Caco-2 (cell line): ENCODE results near the gene ERFL. TPM values are rescaled to one million over a fixed set of nuclear protein-coding genes. Genes with fewer than 3 reads are reported as not detected.

Source experiments
- BruUV-seq: library from RNA; stranded (reverse); fragments of 400-500 nt; replicated peaks from 2 replicates; lab custom pipeline; 2021; lab: Mats Ljungman, UMichigan
- CTCF ChIA-PET: fragments of 300-600 bp; sonication (Branson Sonifier 250); formaldehyde crosslinking; loops from one replicate; lab custom pipeline; 2022; ENCODE audit warnings: antibody characterized with exemption; lab: Charles Lee
- POLR2A ChIA-PET: fragments of 300-600 bp; sonication (Branson Sonifier 250); formaldehyde crosslinking; loops from one replicate; lab custom pipeline; 2022; ENCODE audit warnings: antibody characterized with exemption; lab: Charles Lee
- DNase-seq, 2 experiments: peaks; one replicate each; pipeline versions ENCODE4 v3.0.0 to v3.0.0-alpha.2; 2020 to 2022
- H3K27me3 ChIP-seq: replicated peaks from 2 replicates; pipeline ENCODE4 v1.6.0; 2011; ENCODE audit warnings: low read length; ENCODE audit not compliant: control insufficient read depth, insufficient read depth
- H3K36me3 ChIP-seq: 2 replicates; pipeline ENCODE4 v1.5.1; 2011; ENCODE audit warnings: low read length; ENCODE audit not compliant: control insufficient read depth, insufficient read depth
- H3K4me1 ChIP-seq: fragments of 250-450 bp; sonication (Bioruptor Pico); 2 replicates; pipeline ENCODE4 v1.5.1; 2020; ENCODE audit warnings: mild to moderate bottlenecking
- H3K4me3 ChIP-seq: 2 replicates; pipeline ENCODE4 v1.5.1; 2011; ENCODE audit warnings: low read depth, mild to moderate bottlenecking, control low read depth, low read length
- H3K9me3 ChIP-seq: fragments of 250-450 bp; sonication (Bioruptor Pico); 2 replicates; pipeline ENCODE4 v1.5.1; 2020; ENCODE audit warnings: mild to moderate bottlenecking, moderate library complexity
- H3K27ac Mint-ChIP-seq: one replicate; pipeline ENCODE4 v1.8.0; 2022; ENCODE audit warnings: mixed read lengths; ENCODE audit not compliant: unreplicated experiment
- H3K27me3 Mint-ChIP-seq: one replicate; pipeline ENCODE4 v1.8.0; 2022; ENCODE audit warnings: mixed read lengths; ENCODE audit not compliant: insufficient read depth, unreplicated experiment
- H3K36me3 Mint-ChIP-seq: one replicate; pipeline ENCODE4 v1.8.0; 2022; ENCODE audit warnings: mild to moderate bottlenecking, mixed read lengths; ENCODE audit not compliant: insufficient read depth, unreplicated experiment
- H3K4me1 Mint-ChIP-seq: one replicate; pipeline ENCODE4 v1.8.0; 2022; ENCODE audit warnings: low read depth, mixed read lengths; ENCODE audit not compliant: unreplicated experiment
- H3K4me3 Mint-ChIP-seq: one replicate; pipeline ENCODE4 v1.8.0; 2022; ENCODE audit warnings: mild to moderate bottlenecking, moderate library complexity, mixed read lengths; ENCODE audit not compliant: unreplicated experiment
- H3K9me3 Mint-ChIP-seq: one replicate; pipeline ENCODE4 v1.8.0; 2022; ENCODE audit warnings: mixed read lengths; ENCODE audit not compliant: unreplicated experiment
- intact Hi-C: fragments of 100-400 bp; cut with micrococcal nuclease; formaldehyde crosslinking; loops from one replicate; pipeline ENCODE4 v1.10.0; 2022; ENCODE audit not compliant: unreplicated experiment
- total RNA-seq: library from RNA; stranded (reverse); gene quantifications from 2 replicates; pipeline ENCODE4 v1.2.3, GENCODE V29; 2022
- TF ChIP-seq, protein P1 (sequence below), 2 experiments: fragments of 200-600 bp in 1 of 2; IDR thresholded peaks; 1 replicate in 1 of 2; 2 replicates in 1 of 2; pipeline versions ENCODE4 v1.5.1 to v1.8.0; 2011 to 2022; ENCODE audit warnings: antibody characterized with exemption in 1 of 2, control low read depth in 1 of 2, inconsistent platforms in 1 of 2, low read depth in 1 of 2, low read length in 1 of 2, mild to moderate bottlenecking in 1 of 2, moderate library complexity in 1 of 2; ENCODE audit not compliant: insufficient read depth in 1 of 2, severe bottlenecking in 1 of 2, unreplicated experiment in 1 of 2

ERFL gene
- total RNA-seq, 1 experiment from 2014 or later, result 0.23 TPM

DNA sequence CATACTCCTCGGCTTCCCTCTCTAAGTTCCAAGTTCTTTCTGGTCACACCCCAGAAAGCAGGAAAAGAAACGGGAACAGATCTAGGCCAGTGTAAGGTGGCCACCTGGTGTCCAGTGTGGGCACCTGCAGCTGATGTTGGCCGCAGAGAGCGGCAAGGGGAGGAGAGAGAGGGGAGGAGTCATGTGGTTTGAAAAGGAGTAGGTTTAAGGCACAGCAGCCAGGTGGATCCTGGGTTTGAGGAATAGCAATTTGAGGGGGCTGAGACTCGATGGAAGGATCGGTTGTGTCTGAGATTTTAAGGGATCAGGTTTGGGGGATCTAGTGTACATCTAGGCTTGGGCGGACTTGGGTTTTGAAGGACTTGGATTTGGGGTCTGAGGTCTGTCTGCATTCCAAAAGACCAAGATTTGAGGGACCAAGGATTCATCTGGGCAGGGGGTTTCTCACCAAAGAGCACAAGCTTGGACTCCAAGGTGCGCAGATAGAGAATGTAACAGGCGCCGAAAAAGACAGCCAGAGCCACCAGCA lies 29.7 kb upstream of the ERFL start:
- POLR2A ChIA-PET, result interaction anchor here (0.6 to 1.6 kb wide), 2 partner anchors 55 to 99 kb away, joined by 9 to 10 read pairs; no protein-coding TSS in a partner anchor
- Mint-ChIP-seq H3K9me3 (no peaks in the 10 kb centered on the region), H3K36me3 (peaks cover 6% of the 10 kb centered on the region), H3K27ac (peak overlapping the region; percentile 81), H3K27me3 (no peaks in the 10 kb centered on the region), H3K4me3 (peak overlapping the region; percentile 78), H3K4me1 (peaks cover 13% of the 10 kb centered on the region)
- no peaks in the 10 kb centered on the region for H3K36me3 ChIP-seq
- CTCF ChIA-PET, result interaction anchor here (0.5 to 2.7 kb wide), 6 partner anchors 26 to 98 kb away, joined by 3 to 18 read pairs (median 4); partner anchors contain the start of gene RPS19
- intact Hi-C loops, result loop anchor here (1.0 kb wide), 1 partner anchor 85 kb away; no protein-coding TSS in a partner anchor
- DNase-seq, result peak; percentile 86 to 87
- no peaks in the 10 kb centered on the region for H3K27me3 ChIP-seq
- BruUV-seq, result TSS peak; percentile 59
- TF ChIP-seq, protein P1, sequence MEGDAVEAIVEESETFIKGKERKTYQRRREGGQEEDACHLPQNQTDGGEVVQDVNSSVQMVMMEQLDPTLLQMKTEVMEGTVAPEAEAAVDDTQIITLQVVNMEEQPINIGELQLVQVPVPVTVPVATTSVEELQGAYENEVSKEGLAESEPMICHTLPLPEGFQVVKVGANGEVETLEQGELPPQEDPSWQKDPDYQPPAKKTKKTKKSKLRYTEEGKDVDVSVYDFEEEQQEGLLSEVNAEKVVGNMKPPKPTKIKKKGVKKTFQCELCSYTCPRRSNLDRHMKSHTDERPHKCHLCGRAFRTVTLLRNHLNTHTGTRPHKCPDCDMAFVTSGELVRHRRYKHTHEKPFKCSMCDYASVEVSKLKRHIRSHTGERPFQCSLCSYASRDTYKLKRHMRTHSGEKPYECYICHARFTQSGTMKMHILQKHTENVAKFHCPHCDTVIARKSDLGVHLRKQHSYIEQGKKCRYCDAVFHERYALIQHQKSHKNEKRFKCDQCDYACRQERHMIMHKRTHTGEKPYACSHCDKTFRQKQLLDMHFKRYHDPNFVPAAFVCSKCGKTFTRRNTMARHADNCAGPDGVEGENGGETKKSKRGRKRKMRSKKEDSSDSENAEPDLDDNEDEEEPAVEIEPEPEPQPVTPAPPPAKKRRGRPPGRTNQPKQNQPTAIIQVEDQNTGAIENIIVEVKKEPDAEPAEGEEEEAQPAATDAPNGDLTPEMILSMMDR (IDR thresholded peaks at IDR 0.05; ENCODE audit: insufficient read depth in 1 of 2, low read depth in 1 of 2, low read length in 1 of 2, severe bottlenecking in 1 of 2, unreplicated experiment in 1 of 2), result peak; percentile 91 to 92
- H3K9me3 ChIP-seq, result no peaks in the 10 kb centered on the region
- H3K4me3 ChIP-seq, result peak overlapping the region; percentile 82
- peaks cover 14% of the 10 kb centered on the region for H3K4me1 ChIP-seq

- H3K27me3 Mint-ChIP-seq, result no peaks in the 10 kb centered on the region
- intact Hi-C loops, result no loop called here
- peak overlapping the region; percentile 81 for H3K27ac Mint-ChIP-seq
- H3K4me1 Mint-ChIP-seq, result peaks cover 13% of the 10 kb centered on the region
- H3K9me3 Mint-ChIP-seq, result no peaks in the 10 kb centered on the region
- peaks cover 14% of the 10 kb centered on the region for H3K4me1 ChIP-seq
- DNase-seq, result no peak
- BruUV-seq, result no TSS peak
- TF ChIP-seq, protein P1 (IDR thresholded peaks at IDR 0.05; ENCODE audit: insufficient read depth in 1 of 2, low read depth in 1 of 2, low read length in 1 of 2, severe bottlenecking in 1 of 2, unreplicated experiment in 1 of 2), result no peak
- H3K9me3 ChIP-seq, result no peaks in the 10 kb centered on the region
- H3K36me3 Mint-ChIP-seq, result peaks cover 6% of the 10 kb centered on the region
- no peaks in the 10 kb centered on the region for H3K27me3 ChIP-seq
- H3K4me3 ChIP-seq, result no peak overlapping the region
- no peaks in the 10 kb centered on the region for H3K36me3 ChIP-seq
- POLR2A ChIA-PET, result interaction anchor here (0.6 kb wide), 1 partner anchor 56 kb away, joined by 9 read pairs; no protein-coding TSS in a partner anchor
- CTCF ChIA-PET, result interaction anchor here (1.3 to 2.7 kb wide), 4 partner anchors 26 to 97 kb away, joined by 4 to 18 read pairs (median 10); partner anchors contain the start of gene RPS19
- peak overlapping the region; percentile 78 for H3K4me3 Mint-ChIP-seq
Observed at GRCh38 chr19:41957161-41957837, 29.1 kb upstream of the ERFL start.

DNA sequence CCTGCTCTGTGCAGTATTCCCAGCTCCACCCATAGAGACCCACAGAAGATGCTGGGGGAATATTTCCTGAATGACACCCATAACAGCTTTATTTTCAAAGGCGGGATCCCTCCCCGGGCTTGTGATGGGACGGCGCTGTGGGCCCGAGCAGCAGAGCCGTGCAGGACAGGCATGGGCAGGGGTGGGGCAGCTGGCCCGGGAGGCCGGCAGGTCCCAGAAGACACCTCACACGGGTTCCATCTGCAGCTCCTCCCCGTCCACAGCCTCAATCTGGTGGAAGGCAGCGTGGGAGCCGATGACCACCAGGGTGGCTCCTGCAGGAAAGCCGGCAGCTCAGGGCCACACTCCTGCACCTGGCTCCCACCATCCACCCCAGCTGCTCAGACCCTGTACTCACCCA lies 28.4 kb upstream of the ERFL start:
- peaks cover 13% of the 10 kb centered on the region for H3K4me1 Mint-ChIP-seq
- H3K36me3 Mint-ChIP-seq, result peaks cover 11% of the 10 kb centered on the region
- no peak for DNase-seq
- H3K9me3 ChIP-seq, result no peaks in the 10 kb centered on the region
- no peak overlapping the region for H3K27ac Mint-ChIP-seq
- H3K27me3 Mint-ChIP-seq, result no peaks in the 10 kb centered on the region
- no TSS peak for BruUV-seq
- CTCF ChIA-PET, result no interaction called here
- no peaks in the 10 kb centered on the region for H3K27me3 ChIP-seq
- no peaks in the 10 kb centered on the region for H3K9me3 Mint-ChIP-seq
- H3K4me3 ChIP-seq, result no peak overlapping the region
- TF ChIP-seq, protein P1 (IDR thresholded peaks at IDR 0.05; ENCODE audit: insufficient read depth in 1 of 2, low read depth in 1 of 2, low read length in 1 of 2, severe bottlenecking in 1 of 2, unreplicated experiment in 1 of 2), result no peak
- intact Hi-C loops, result no loop called here
- no peak overlapping the region for H3K4me3 Mint-ChIP-seq
- no peaks in the 10 kb centered on the region for H3K36me3 ChIP-seq
- POLR2A ChIA-PET, result no interaction called here
- peaks cover 14% of the 10 kb centered on the region for H3K4me1 ChIP-seq
